Neural progenitor cell (in vitro differentiated cells): ENCODE measurements around the gene MYO16. TPM values are rescaled to one million over a fixed set of nuclear protein-coding genes. Genes with fewer than 3 reads are reported as not detected.

ENCODE experiments used
- DNase-seq: peaks from one replicate; pipeline ENCODE4 v3.0.0-alpha.2; 2016; ENCODE audit warnings: low spot score
- H2AFZ ChIP-seq: fragments of 200-600 bp; sonication (generic); replicated peaks from 2 replicates; pipeline ENCODE4 v1.6.1; 2016; ENCODE audit warnings: antibody characterized with exemption
- H3F3A ChIP-seq: fragments of 200-600 bp; sonication (generic); 2 replicates; pipeline ENCODE4 v1.6.1; 2016; ENCODE audit warnings: antibody characterized with exemption, low read depth
- H3K27ac ChIP-seq: fragments of 200-600 bp; sonication (generic); 2 replicates; pipeline ENCODE4 v1.5.1; 2016; ENCODE audit warnings: mild to moderate bottlenecking
- H3K27me3 ChIP-seq: fragments of 200-600 bp; sonication (generic); 2 replicates; pipeline ENCODE4 v1.6.1; 2016; ENCODE audit warnings: mild to moderate bottlenecking, moderate library complexity
- H3K36me3 ChIP-seq: fragments of 200-600 bp; sonication (generic); 2 replicates; pipeline ENCODE4 v1.5.1; 2016
- H3K4me1 ChIP-seq: fragments of 200-600 bp; sonication (generic); 2 replicates; pipeline ENCODE4 v1.6.1; 2016; ENCODE audit warnings: mixed run types
- H3K4me2 ChIP-seq: fragments of 200-600 bp; sonication (generic); 2 replicates; pipeline ENCODE4 v1.6.1; 2016
- H3K4me3 ChIP-seq: fragments of 200-600 bp; sonication (generic); 2 replicates; pipeline ENCODE4 v1.5.1; 2016
- H3K79me2 ChIP-seq: fragments of 200-600 bp; sonication (generic); 2 replicates; pipeline ENCODE4 v1.6.1; 2016; ENCODE audit warnings: low read depth
- H3K9ac ChIP-seq: fragments of 200-600 bp; sonication (generic); 2 replicates; pipeline ENCODE4 v1.6.1; 2016
- H3K9me3 ChIP-seq: fragments of 200-600 bp; sonication (generic); 2 replicates; pipeline ENCODE4 v1.5.1; 2016; ENCODE audit warnings: low read depth
- H4K20me1 ChIP-seq: fragments of 200-600 bp; sonication (generic); 2 replicates; pipeline ENCODE4 v1.6.1; 2016; ENCODE audit warnings: low read depth
- H3K27ac Mint-ChIP-seq: 3 replicates; pipeline ENCODE4 v1.8.0; 2021; ENCODE audit warnings: mixed read lengths
- H3K27me3 Mint-ChIP-seq: 2 replicates; pipeline ENCODE4 v1.8.0; 2022; ENCODE audit warnings: low read depth, mild to moderate bottlenecking, inconsistent platforms, moderate library complexity, mixed read lengths; ENCODE audit not compliant: insufficient read depth
- H3K36me3 Mint-ChIP-seq: 3 replicates; pipeline ENCODE4 v1.8.0; 2021; ENCODE audit warnings: mixed read lengths
- H3K4me1 Mint-ChIP-seq: 3 replicates; pipeline ENCODE4 v1.8.0; 2021; ENCODE audit warnings: mixed read lengths
- H3K4me3 Mint-ChIP-seq: 3 replicates; pipeline ENCODE4 v1.8.0; 2021; ENCODE audit warnings: mild to moderate bottlenecking, moderate library complexity, mixed read lengths
- H3K9me3 Mint-ChIP-seq: 3 replicates; pipeline ENCODE4 v1.8.0; 2020; ENCODE audit warnings: mixed read lengths
- CTCF ChIP-seq: fragments of 200-600 bp; sonication (generic); IDR thresholded peaks from 2 replicates; pipeline ENCODE4 v1.5.1; 2017; ENCODE audit warnings: antibody characterized with exemption, mild to moderate bottlenecking
- EZH2 ChIP-seq: fragments of 200-600 bp; sonication (generic); IDR thresholded peaks from 2 replicates; pipeline ENCODE4 v1.6.1; 2017; ENCODE audit warnings: antibody characterized with exemption, mild to moderate bottlenecking, moderate library complexity
- EZH2phosphoT487 ChIP-seq: fragments of 200-600 bp; sonication (generic); IDR thresholded peaks from 2 replicates; pipeline ENCODE4 v1.6.1; 2017; ENCODE audit warnings: antibody characterized with exemption
- total RNA-seq: library from RNA; depleted of rRNA; stranded (reverse); fragments of >200 nt; gene quantifications from 2 replicates; pipeline ENCODE4 v1.2.3, GENCODE V29; 2015; ENCODE audit warnings: low replicate concordance

MYO16 gene
- total RNA-seq, 1 donor from 2014 or later: 0.41 TPM

- Mint-ChIP-seq H3K27me3 (peaks cover 2% of the 10 kb centered on the region), H3K4me1 (no peaks in the 10 kb centered on the region), H3K9me3 (no peaks in the 10 kb centered on the region), H3K27ac (no peak overlapping the region), H3K36me3 (no peaks in the 10 kb centered on the region), H3K4me3 (no peak overlapping the region)
- Histone ChIP-seq H3K9me3 (no peaks in the 10 kb centered on the region), H3K4me2 (no peak overlapping the region), H3K79me2 (no peaks in the 10 kb centered on the region), H3K36me3 (no peaks in the 10 kb centered on the region), H3K4me3 (no peak overlapping the region), H2AFZ (no peak overlapping the region), H4K20me1 (no peaks in the 10 kb centered on the region), H3K9ac (no peak overlapping the region), H3K4me1 (no peaks in the 10 kb centered on the region), H3F3A (no peaks in the 10 kb centered on the region), H3K27me3 (no peaks in the 10 kb centered on the region), H3K27ac (no peak overlapping the region)
- TF ChIP-seq CTCF (no peak), EZH2phosphoT487 (no peak), EZH2 (no peak)
- DNase-seq: no peak
These were observed 131.1 kb downstream of the MYO16 start for GRCh38 chr13:108760541-108760940.

GRCh38 chr13:108768035-108768434 is 138.6 kb downstream of the MYO16 start:
- no peaks in the 10 kb centered on the region for H3K27me3 Mint-ChIP-seq

GRCh38 chr13:108769213-108770070 is 140.0 kb downstream of the MYO16 start:
- Histone ChIP-seq H2AFZ (no peak overlapping the region), H3K36me3 (no peaks in the 10 kb centered on the region), H3K9me3 (no peaks in the 10 kb centered on the region), H3K4me2 (no peak overlapping the region), H3K27ac (no peak overlapping the region), H3K4me1 (no peaks in the 10 kb centered on the region), H3F3A (no peaks in the 10 kb centered on the region), H3K79me2 (no peaks in the 10 kb centered on the region), H3K4me3 (no peak overlapping the region), H3K27me3 (no peaks in the 10 kb centered on the region), H4K20me1 (no peaks in the 10 kb centered on the region), H3K9ac (no peak overlapping the region)
- Mint-ChIP-seq H3K27me3 (no peaks in the 10 kb centered on the region), H3K4me1 (no peaks in the 10 kb centered on the region), H3K27ac (no peak overlapping the region), H3K36me3 (no peaks in the 10 kb centered on the region), H3K9me3 (no peaks in the 10 kb centered on the region), H3K4me3 (no peak overlapping the region)
- DNase-seq: no peak
- TF ChIP-seq EZH2 (no peak), CTCF (no peak), EZH2phosphoT487 (no peak)

More at GRCh38 chr13:108768035-108768434, 138.6 kb downstream of the MYO16 start:
- no peak overlapping the region for H3K27ac Mint-ChIP-seq
- no peaks in the 10 kb centered on the region for H3K4me1 Mint-ChIP-seq
- Histone ChIP-seq H3K4me2 (no peak overlapping the region), H2AFZ (no peak overlapping the region), H3K9ac (no peak overlapping the region), H3K9me3 (no peaks in the 10 kb centered on the region), H3K27ac (no peak overlapping the region), H3K27me3 (no peaks in the 10 kb centered on the region), H3K79me2 (no peaks in the 10 kb centered on the region), H3K4me3 (no peak overlapping the region), H3K36me3 (no peaks in the 10 kb centered on the region), H4K20me1 (no peaks in the 10 kb centered on the region), H3K4me1 (no peaks in the 10 kb centered on the region), H3F3A (no peaks in the 10 kb centered on the region)
- no peak for TF ChIP-seq CTCF
- H3K9me3 Mint-ChIP-seq: no peaks in the 10 kb centered on the region
- no peak for DNase-seq
- no peak overlapping the region for H3K4me3 Mint-ChIP-seq
- no peaks in the 10 kb centered on the region for H3K36me3 Mint-ChIP-seq
